Duodenal mucosa (tissue), 2 donors: ENCODE data around the gene EXT2.

Experiments
- H3K27ac ChIP-seq: one replicate; pipeline ENCODE4 v1.7.0; 2013; ENCODE audit warnings: low read depth, low read length
- H3K27me3 ChIP-seq, 2 donors: one replicate each; pipeline ENCODE4 v1.7.0; 2013; ENCODE audit warnings: low read length in 2 of 2, control low read depth in 1 of 2; ENCODE audit not compliant: insufficient read depth in 2 of 2, control insufficient read depth in 1 of 2
- H3K36me3 ChIP-seq, 2 donors: one replicate each; pipeline ENCODE4 v1.7.0; 2013; ENCODE audit warnings: low read length in 2 of 2, control low read depth in 1 of 2; ENCODE audit not compliant: insufficient read depth in 2 of 2, control insufficient read depth in 1 of 2
- H3K4me1 ChIP-seq, 2 donors: one replicate each; pipeline ENCODE4 v1.7.0; 2013; ENCODE audit warnings: low read length in 2 of 2, control low read depth in 1 of 2; ENCODE audit not compliant: insufficient read depth in 2 of 2, control insufficient read depth in 1 of 2
- H3K4me3 ChIP-seq, 2 donors: one replicate each; pipeline ENCODE4 v1.7.0; 2013; ENCODE audit warnings: low read length in 2 of 2, low read depth in 1 of 2
- H3K9ac ChIP-seq, 2 donors: one replicate each; pipeline ENCODE4 v1.7.0; 2013; ENCODE audit warnings: low read length in 2 of 2, low read depth in 1 of 2
- H3K9me3 ChIP-seq, 2 donors: one replicate each; pipeline ENCODE4 v1.7.0; 2013; ENCODE audit warnings: low read length in 2 of 2, control low read depth in 1 of 2; ENCODE audit not compliant: control insufficient read depth in 1 of 2

EXT2 gene

DNA sequence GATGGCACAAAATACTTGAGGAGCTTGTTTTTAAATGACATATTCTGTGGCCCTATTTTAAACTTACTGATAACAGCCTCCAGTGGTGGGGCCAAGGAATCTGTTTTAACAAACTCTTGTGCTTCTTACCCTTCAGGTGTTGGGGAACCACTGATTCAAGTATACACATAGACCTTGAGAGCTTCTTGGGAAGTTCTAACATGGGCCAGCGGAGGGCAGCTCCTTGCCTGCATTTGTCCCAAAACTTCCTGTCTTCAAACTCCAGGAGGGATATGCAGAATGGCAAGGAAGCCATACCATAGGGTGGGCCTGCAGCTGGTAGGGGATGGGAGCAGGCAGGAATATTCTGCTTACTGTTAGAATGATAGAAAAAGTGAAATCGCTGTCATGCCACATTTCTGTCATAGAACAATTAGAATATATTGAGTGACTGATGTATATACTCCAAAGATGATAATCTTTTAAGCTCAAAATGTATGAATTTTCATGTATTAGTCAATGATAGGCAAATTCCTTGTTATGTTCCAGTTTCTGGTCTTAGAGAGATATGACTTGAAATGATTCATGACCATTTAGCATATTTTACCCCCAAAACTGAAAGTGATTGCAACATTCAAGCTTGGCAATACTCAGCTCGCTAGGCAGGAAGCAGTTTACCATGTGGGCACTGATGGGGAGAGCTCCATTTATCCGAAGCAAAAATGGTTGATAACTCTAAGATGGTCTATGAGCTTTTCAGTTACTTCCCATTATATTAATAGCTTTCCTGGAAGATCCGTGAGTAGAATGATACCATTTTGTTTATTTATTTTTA is 9.2 kb downstream of the EXT2 start:
- H3K9ac ChIP-seq, result no peak overlapping the region
- H3K4me1 ChIP-seq, result no peaks in the 10 kb centered on the region
- H3K9me3 ChIP-seq, result no peaks in the 10 kb centered on the region
- no peak overlapping the region for H3K27ac ChIP-seq
- H3K4me3 ChIP-seq, result no peak overlapping the region
- H3K27me3 ChIP-seq, result no peaks in the 10 kb centered on the region
- H3K36me3 ChIP-seq, result peaks cover 4 to 15% of the 10 kb centered on the region in 2 donors

DNA sequence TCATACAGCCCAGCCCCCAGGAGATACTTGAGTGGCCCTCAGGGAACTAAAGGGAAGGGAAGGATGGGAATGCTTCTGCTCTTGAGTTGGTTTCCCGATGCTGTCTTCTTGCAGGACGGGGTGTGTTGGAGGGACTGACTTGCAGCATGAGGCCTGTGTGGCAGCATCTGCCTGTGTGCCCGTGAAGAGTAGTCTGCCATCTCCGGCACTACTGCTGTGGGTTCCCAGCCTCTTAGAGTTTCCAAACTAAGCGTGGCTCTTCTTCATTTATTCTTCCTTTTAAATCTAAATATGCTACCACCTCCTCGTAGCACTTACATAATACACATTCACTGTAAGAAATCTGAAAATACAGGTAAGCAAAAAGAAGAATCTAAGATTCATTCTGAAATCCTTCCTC is 12.8 kb downstream of the EXT2 start:
- Histone ChIP-seq H3K27me3 (no peaks in the 10 kb centered on the region), H3K27ac (no peak overlapping the region), H3K9ac (no peak overlapping the region), H3K9me3 (no peaks in the 10 kb centered on the region), H3K4me3 (no peak overlapping the region), H3K4me1 (no peaks in the 10 kb centered on the region), H3K36me3 (peaks cover 9 to 33% of the 10 kb centered on the region in 2 donors)

DNA sequence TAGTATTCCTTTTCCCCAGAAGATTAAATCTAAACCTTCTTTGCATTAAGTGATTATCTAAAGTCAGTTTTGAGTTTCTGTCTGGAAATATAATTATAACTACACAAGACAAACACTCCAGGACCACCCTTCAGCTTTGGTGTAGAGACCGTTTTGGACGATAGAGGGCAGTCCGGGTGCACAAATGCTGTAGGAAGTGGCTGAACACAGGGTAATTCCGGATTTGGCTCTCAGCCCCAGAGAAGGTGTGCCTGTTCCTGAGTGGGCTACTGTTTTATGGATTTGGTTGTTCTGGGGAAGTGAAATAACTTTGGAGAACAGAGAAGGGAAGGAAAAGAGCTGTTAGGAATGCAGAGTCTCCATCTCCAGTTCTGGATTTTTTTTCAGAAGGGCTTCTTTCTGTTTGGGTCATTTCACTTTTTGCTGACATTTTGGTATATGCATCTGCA is 14.8 kb downstream of the EXT2 start:
- no peaks in the 10 kb centered on the region for H3K4me1 ChIP-seq
- no peaks in the 10 kb centered on the region for H3K9me3 ChIP-seq
- no peak overlapping the region for H3K4me3 ChIP-seq
- H3K27me3 ChIP-seq, result no peaks in the 10 kb centered on the region
- H3K36me3 ChIP-seq, result peaks cover 18 to 53% of the 10 kb centered on the region in 2 donors
- no peak overlapping the region for H3K9ac ChIP-seq
- H3K27ac ChIP-seq, result no peak overlapping the region

DNA sequence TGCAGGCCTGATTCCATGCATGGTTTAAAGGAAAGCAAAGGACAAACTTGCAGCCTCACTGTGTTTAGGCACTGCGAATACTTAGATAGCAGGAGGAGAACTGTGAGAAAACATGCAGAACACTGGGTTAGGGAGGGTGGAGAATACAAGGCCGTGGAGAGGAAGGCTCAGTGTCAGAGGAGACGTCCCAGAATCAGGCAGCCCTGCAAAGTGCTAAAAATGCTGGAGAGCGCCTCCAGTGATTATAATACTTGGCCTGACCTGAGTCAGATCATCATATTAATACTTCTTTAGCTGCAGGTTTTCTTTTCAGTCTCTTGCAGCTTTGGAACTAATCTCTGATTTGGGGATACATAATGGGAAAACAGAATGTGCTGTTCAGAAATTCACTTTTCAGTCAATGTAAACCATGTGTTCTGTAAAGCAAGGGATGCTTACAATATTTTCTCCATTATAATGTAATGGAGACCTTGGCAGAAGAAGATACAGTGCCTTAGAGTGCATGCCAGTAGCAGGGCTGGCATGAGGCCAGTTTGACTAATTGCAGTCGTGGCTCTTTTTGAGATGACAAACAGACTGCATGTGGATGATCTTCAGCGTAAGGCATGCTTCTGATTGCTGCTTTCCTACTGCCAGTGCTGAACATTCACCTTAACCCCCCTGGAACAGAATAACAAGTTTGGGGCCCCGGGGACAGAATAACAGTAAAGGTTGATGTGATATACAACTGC is 16.8 kb downstream of the EXT2 start:
- no peak overlapping the region for H3K27ac ChIP-seq
- H3K4me1 ChIP-seq, result no peaks in the 10 kb centered on the region
- H3K36me3 ChIP-seq, result peaks cover 22 to 68% of the 10 kb centered on the region in 2 donors
- H3K27me3 ChIP-seq, result no peaks in the 10 kb centered on the region
- H3K9me3 ChIP-seq, result no peaks in the 10 kb centered on the region
- H3K4me3 ChIP-seq, result no peak overlapping the region
- no peak overlapping the region for H3K9ac ChIP-seq

DNA sequence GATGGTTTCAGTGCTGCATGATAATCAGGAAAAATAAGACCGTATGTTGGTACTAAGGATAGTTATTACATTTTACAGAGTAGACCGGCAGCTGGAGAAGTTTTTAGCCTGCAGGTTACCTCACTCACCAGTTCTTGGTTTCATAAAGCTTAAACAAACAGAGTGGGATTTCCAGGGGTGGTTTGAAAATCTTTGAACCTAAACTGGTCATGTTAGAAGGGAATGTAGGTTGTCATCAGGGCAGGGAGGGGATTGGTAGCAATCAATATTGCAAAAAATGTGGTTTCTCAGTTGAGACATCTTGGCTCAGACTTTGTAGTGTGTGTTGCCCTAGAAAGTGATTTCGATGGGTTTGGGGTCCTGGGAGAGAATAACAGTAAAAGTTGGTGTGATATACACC is 17.5 kb downstream of the EXT2 start:
- Histone ChIP-seq H3K9me3 (no peaks in the 10 kb centered on the region), H3K4me3 (no peak overlapping the region), H3K27ac (no peak overlapping the region), H3K36me3 (peaks cover 18 to 69% of the 10 kb centered on the region in 2 donors), H3K9ac (no peak overlapping the region), H3K27me3 (no peaks in the 10 kb centered on the region), H3K4me1 (no peaks in the 10 kb centered on the region)

DNA sequence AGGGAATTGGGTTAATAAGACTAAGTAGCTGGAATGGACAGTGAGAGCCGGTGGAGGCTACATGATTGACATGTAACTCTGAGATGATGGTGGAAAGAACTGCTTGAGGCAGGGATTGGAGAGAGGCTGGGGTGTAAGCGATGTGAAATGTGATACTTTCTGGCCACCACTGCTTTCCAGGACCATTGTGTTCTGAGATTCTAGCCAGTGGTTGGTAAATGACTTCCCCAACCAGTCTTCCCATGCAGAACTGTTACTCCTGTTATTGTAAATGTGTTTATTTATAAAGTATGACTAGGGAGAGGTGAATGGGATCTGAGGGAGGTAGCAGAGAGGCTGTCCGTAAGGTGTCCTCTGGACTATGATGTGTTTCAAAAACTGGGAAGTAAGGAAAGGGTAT is 18.1 kb downstream of the EXT2 start:
- Histone ChIP-seq H3K27me3 (no peaks in the 10 kb centered on the region), H3K9ac (no peak overlapping the region), H3K4me1 (no peaks in the 10 kb centered on the region), H3K27ac (no peak overlapping the region), H3K4me3 (no peak overlapping the region), H3K9me3 (no peaks in the 10 kb centered on the region), H3K36me3 (peaks cover 18 to 67% of the 10 kb centered on the region in 2 donors)

DNA sequence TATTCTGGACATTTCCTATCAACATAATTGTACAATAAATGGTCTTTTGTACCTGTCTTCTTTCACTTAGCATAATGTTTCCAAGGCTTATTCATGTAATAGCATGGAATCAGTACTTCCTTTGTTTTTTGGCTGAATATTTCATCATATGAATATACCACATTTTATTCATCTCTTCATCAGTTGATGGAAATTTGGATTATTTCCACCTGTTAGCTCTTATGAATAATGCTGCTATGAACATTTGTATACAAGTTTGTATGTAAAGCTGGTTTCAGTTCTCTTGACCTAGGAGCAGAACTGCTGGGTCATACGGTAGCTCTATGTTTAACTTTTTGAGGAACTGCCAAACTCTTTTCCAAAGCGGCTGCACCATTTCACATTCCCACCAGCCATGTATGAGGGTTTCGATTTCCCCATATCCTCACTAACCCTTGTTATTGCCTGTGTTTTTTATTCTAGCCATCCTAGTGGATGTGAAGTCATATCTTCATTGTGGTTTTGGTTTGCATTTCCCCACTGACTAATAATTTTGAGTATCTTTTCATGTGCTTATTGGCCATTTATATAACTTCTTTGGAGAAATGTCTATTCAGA is 20.9 kb downstream of the EXT2 start:
- no peak overlapping the region for H3K9ac ChIP-seq
- H3K9me3 ChIP-seq, result no peaks in the 10 kb centered on the region
- H3K36me3 ChIP-seq, result peaks cover 27 to 67% of the 10 kb centered on the region in 2 donors
- no peaks in the 10 kb centered on the region for H3K4me1 ChIP-seq
- H3K4me3 ChIP-seq, result no peak overlapping the region
- H3K27ac ChIP-seq, result no peak overlapping the region
- no peaks in the 10 kb centered on the region for H3K27me3 ChIP-seq

DNA sequence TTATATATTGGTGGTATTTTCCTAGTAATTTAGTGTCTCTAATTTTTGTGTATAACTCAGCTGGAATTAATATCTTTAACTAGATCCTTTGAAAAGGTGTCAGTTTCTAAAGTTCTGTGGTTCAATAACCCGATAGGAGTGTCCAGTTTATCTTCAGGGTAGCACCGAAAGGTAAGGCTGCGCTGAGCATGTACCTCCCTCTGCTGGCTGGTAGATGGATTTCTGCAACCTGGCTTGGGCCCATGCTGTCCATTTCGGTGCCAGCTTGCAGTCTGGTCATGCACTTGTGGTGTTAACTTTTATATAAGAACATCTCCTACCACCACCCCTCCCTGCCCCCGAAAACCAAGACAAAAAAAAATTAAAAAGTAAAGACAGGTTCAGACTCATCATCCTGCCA is 24.7 kb downstream of the EXT2 start:
- Histone ChIP-seq H3K9ac (no peak overlapping the region), H3K27me3 (no peaks in the 10 kb centered on the region), H3K4me1 (no peaks in the 10 kb centered on the region), H3K4me3 (no peak overlapping the region), H3K36me3 (peaks cover 19 to 54% of the 10 kb centered on the region in 2 donors), H3K27ac (no peak overlapping the region), H3K9me3 (no peaks in the 10 kb centered on the region)

DNA sequence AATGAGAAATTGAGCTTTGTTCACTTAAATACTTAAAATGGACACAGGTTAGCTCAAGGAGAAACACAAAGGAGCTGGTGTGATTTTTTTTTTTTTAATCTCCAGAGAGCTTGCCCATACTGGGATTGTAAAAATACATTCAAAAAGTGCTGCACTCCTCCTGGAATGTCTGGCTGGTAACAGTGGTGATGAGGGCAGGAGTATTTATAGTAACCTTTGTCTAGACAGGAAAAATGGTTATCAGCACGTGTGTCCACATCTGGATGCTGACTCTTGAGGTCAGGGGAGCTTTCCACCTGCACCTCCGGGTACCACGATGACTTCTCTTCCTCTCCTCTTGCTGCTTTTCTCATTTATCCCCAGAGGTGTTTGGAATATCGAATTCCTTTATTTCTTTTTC is 30.1 kb downstream of the EXT2 start:
- Histone ChIP-seq H3K27me3 (no peaks in the 10 kb centered on the region), H3K36me3 (peaks cover 49 to 66% of the 10 kb centered on the region in 2 donors), H3K9ac (no peak overlapping the region), H3K4me1 (no peaks in the 10 kb centered on the region), H3K27ac (no peak overlapping the region), H3K9me3 (no peaks in the 10 kb centered on the region), H3K4me3 (no peak overlapping the region)

DNA sequence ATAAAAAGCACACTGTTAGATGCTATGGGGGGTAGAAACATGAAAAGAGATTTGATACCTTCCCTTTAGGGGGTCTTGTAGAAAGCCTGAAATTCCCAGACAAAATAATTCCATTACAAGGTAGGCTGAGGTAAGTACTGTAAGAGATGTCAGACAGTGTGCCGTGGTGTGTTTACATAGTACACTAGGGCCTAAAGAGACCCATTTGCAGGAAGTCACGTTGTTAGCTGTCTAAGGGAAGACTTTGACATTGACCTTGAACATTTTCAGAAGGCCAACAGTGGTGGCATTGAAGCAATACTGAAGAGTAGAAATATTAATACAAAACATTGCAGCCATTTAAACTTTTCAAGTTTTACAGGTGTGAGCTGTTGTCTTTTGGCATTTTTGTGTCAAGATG is 30.8 kb downstream of the EXT2 start:
- Histone ChIP-seq H3K36me3 (peaks cover 52 to 73% of the 10 kb centered on the region in 2 donors), H3K9ac (no peak overlapping the region), H3K4me3 (no peak overlapping the region), H3K27ac (no peak overlapping the region), H3K9me3 (no peaks in the 10 kb centered on the region), H3K4me1 (no peaks in the 10 kb centered on the region), H3K27me3 (no peaks in the 10 kb centered on the region)
